ENCODE measurements around the gene SFT2D1. TPM values are rescaled to one million over a fixed set of nuclear protein-coding genes. Genes with fewer than 3 reads are reported as not detected.

Gene SFT2D1
- total and polyA plus RNA-seq, 9 of the 15 experiments (the other 6 are each of a cell fraction or from before 2014, with no cell fraction given), result 54.4 to 140 (median 74.6) TPM

- no peak for TF ChIP-seq XRCC4 (IDR thresholded peaks at IDR 0.05; ENCODE audit: extremely low read depth, insufficient read depth, insufficient read length)
- TF ChIP-seq SOX6 (IDR thresholded peaks at IDR 0.05), result peak; percentile 92
- no peak for TF ChIP-seq TAF7 (tag; IDR thresholded peaks at IDR 0.05)
- TF ChIP-seq DLX4 (CRISPR knock-in tag; IDR thresholded peaks at IDR 0.05), result no peak
- no peak for TF ChIP-seq ELK1 (CRISPR knock-in tag; IDR thresholded peaks at IDR 0.05)
- peak; percentile 18; the same call in 1 of the 2 replicates for TF ChIP-seq CTBP1 (IDR thresholded peaks at IDR 0.05; ENCODE audit: borderline replicate concordance)
- no peak for TF ChIP-seq TFAM (CRISPR knock-in tag; conservative IDR thresholded peaks at IDR 0.05)
Observed at GRCh38 chr6:166375013-166375412, 32.7 kb upstream of the SFT2D1 start (continued).

- Histone ChIP-seq H3K9me3 (replicated peaks; ENCODE audit: control insufficient read depth, insufficient read depth, low read depth, low read length) (no peaks in the 10 kb centered on the region), H3K9me1 (ENCODE audit: control insufficient read depth, insufficient read depth, low read length) (no peaks in the 10 kb centered on the region), H3K27ac (ENCODE audit: extremely low read depth, low read depth, low read length) (no peak overlapping the region), H3K9ac (ENCODE audit: insufficient read depth in 1 of 2, low read depth in 2 of 2, low read length in 2 of 2) (no peak overlapping the region), H2AFZ (ENCODE audit: low read depth, low read length) (no peak overlapping the region), H3K4me3 (no peak overlapping the region), H4K20me1 (replicated peaks; ENCODE audit: control insufficient read depth, insufficient read depth, low read length) (no peaks in the 10 kb centered on the region), H3K36me3 (ENCODE audit: control insufficient read depth, insufficient read depth, low read length) (peaks cover 26% of the 10 kb centered on the region; the same call in 1 of the 3 replicates), H3K4me1 (replicated peaks in 1 of 2; ENCODE audit: control insufficient read depth in 2 of 2, insufficient read depth in 2 of 2, low read length in 2 of 2) (no peaks in the 10 kb centered on the region), H3K4me2 (ENCODE audit: insufficient read depth, low read length) (no peak overlapping the region), H3K79me2 (ENCODE audit: control insufficient read depth, insufficient read depth, low read length) (peaks cover 12% of the 10 kb centered on the region; the same call in 1 of the 3 replicates), H3K27me3 (ENCODE audit: control insufficient read depth in 2 of 2, insufficient read depth in 2 of 2, low read length in 2 of 2) (no peaks in the 10 kb centered on the region)
- POLR2A ChIA-PET, result interaction anchor here (1.2 kb wide), 1 partner anchor 11 kb away, joined by 4 read pairs; no protein-coding TSS in a partner anchor
- in situ Hi-C loops (cut with MboI) (no loop called here), intact Hi-C loops (cut with micrococcal nuclease) (no loop called here)
- ATAC-seq, result no peak
- CTCF ChIA-PET (ENCODE audit: low intra/inter-chr PET ratio), result no interaction called here
- 90% methylated on average over 3 of the region's 3 CpGs for WGBS (ENCODE audit: insufficient coverage, low coverage, missing lambda C conversion rate)
- BruUV-seq (replicated peaks), result no TSS peak
- peak; percentile 33; the same call in 1 of the 2 replicates for TF ChIP-seq ZNF121 (CRISPR knock-in tag; conservative IDR thresholded peaks at IDR 0.05)
- TF ChIP-seq ZNF41 (CRISPR knock-in tag; conservative IDR thresholded peaks at IDR 0.05), result no peak
- TF ChIP-seq RBM25 (IDR thresholded peaks at IDR 0.05; ENCODE audit: low read depth, low read length, severe bottlenecking), result peak; percentile 11
- FAIRE-seq, result no peak
- DNase-seq (ENCODE audit: extremely low read depth in 1 of 4, low spot score in 3 of 4), result no peak
Observed at GRCh38 chr6:166370489-166370888, 28.1 kb upstream of the SFT2D1 start.
